SK-N-MC (cell line): ENCODE data around the gene MAPK8IP3.

Experiments
- DNase-seq: peaks from one replicate; pipeline ENCODE4 v3.0.0-alpha.2; 2011; ENCODE audit warnings: low read depth, low spot score
- H3K27ac ChIP-seq: fragments of 200-600 bp; sonication (generic); 2 replicates; pipeline ENCODE4 v1.5.1; 2016; ENCODE audit warnings: mixed run types
- H3K36me3 ChIP-seq: fragments of 200-600 bp; sonication (generic); 2 replicates; pipeline ENCODE4 v1.6.1; 2017; ENCODE audit warnings: antibody characterized with exemption, low read length, mixed read lengths; ENCODE audit not compliant: insufficient read depth
- H3K4me3 ChIP-seq: fragments of 200-600 bp; sonication (generic); 2 replicates; pipeline ENCODE4 v1.5.1; 2016
- H3K9ac ChIP-seq: fragments of 200-600 bp; sonication (generic); 2 replicates; pipeline ENCODE4 v1.8.0; 2017; ENCODE audit warnings: mixed run types, mixed read lengths; ENCODE audit not compliant: insufficient read length
- H3K9me3 ChIP-seq: fragments of 200-600 bp; sonication (generic); 2 replicates; pipeline ENCODE4 v1.6.1; 2017; ENCODE audit warnings: low read depth, mild to moderate bottlenecking, antibody characterized with exemption, low read length, moderate library complexity, mixed read lengths
- EZH2 ChIP-seq: fragments of 200-600 bp; sonication (generic); IDR thresholded peaks from one replicate; pipeline ENCODE4 v1.6.1; 2017; ENCODE audit warnings: antibody characterized with exemption
- FOXP2 ChIP-seq: optimal IDR thresholded peaks from 2 replicates; pipeline ENCODE3; 2011; ENCODE audit warnings: mild to moderate bottlenecking, moderate library complexity; ENCODE audit not compliant: insufficient read depth; ENCODE audit errors: extremely low read length, control extremely low read depth
- POLR2AphosphoS5 ChIP-seq: IDR thresholded peaks from 2 replicates; pipeline ENCODE4 v1.6.1; 2012; ENCODE audit warnings: mild to moderate bottlenecking, low read depth, low read length, borderline replicate concordance

The MAPK8IP3 gene

GRCh38 chr16:1745900-1746692 lies 40.1 kb downstream of the MAPK8IP3 start:
- no peak overlapping the region for H3K9ac ChIP-seq
- no peak overlapping the region for H3K4me3 ChIP-seq
- no peaks in the 10 kb centered on the region for H3K9me3 ChIP-seq
- DNase-seq, result no peak
- H3K27ac ChIP-seq, result no peak overlapping the region
- TF ChIP-seq FOXP2, result no peak
- no peak for TF ChIP-seq POLR2AphosphoS5
- TF ChIP-seq EZH2, result no peak
- no peaks in the 10 kb centered on the region; the same call in 1 of the 2 replicates for H3K36me3 ChIP-seq

GRCh38 chr16:1746693-1747195 lies 40.7 kb downstream of the MAPK8IP3 start:
- Histone ChIP-seq H3K36me3 (no peaks in the 10 kb centered on the region; the same call in 1 of the 2 replicates), H3K9me3 (no peaks in the 10 kb centered on the region), H3K9ac (no peak overlapping the region), H3K4me3 (no peak overlapping the region), H3K27ac (no peak overlapping the region)
- DNase-seq, result no peak
- no peak for TF ChIP-seq EZH2
- no peak for TF ChIP-seq FOXP2
- TF ChIP-seq POLR2AphosphoS5, result no peak

GRCh38 chr16:1747934-1748333 lies 41.9 kb downstream of the MAPK8IP3 start:
- Histone ChIP-seq H3K9me3 (no peaks in the 10 kb centered on the region), H3K9ac (no peak overlapping the region), H3K4me3 (no peak overlapping the region), H3K36me3 (no peaks in the 10 kb centered on the region; the same call in 1 of the 2 replicates), H3K27ac (no peak overlapping the region)
- TF ChIP-seq EZH2 (no peak), POLR2AphosphoS5 (no peak), FOXP2 (no peak)
- no peak for DNase-seq

GRCh38 chr16:1749152-1750117 lies 43.4 kb downstream of the MAPK8IP3 start:
- no peak overlapping the region for H3K27ac ChIP-seq
- TF ChIP-seq FOXP2 (no peak), POLR2AphosphoS5 (no peak), EZH2 (no peak)
- no peaks in the 10 kb centered on the region; the same call in 1 of the 2 replicates for H3K36me3 ChIP-seq
- no peak overlapping the region for H3K4me3 ChIP-seq
- no peak overlapping the region for H3K9ac ChIP-seq
- no peaks in the 10 kb centered on the region for H3K9me3 ChIP-seq
- no peak for DNase-seq

GRCh38 chr16:1751946-1752345 lies 46.0 kb downstream of the MAPK8IP3 start:
- DNase-seq, result no peak
- no peaks in the 10 kb centered on the region; the same call in 1 of the 2 replicates for H3K36me3 ChIP-seq

DNA sequence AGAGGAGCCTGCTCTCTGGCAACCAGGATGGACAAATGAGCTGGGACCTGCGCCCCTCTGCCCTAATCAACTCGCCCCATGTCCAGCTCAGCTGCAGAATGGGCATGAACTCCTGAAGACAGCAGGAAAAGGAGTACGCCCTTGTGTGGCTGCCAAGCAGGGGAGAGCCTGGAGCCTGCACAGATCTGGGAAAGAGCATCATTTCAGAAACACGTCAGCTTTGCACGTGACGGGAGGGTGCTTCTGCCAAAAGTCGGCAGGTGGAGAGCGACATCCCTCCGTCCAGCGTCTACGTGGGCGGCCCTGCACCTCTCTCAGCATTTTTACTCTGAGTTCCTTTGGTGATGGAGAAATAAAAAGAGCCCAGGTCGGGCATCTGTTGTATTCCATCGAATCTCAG lies 46.9 kb downstream of the MAPK8IP3 start:
- no peak for DNase-seq
- Histone ChIP-seq H3K9ac (no peak overlapping the region), H3K9me3 (no peaks in the 10 kb centered on the region), H3K36me3 (no peaks in the 10 kb centered on the region; the same call in 1 of the 2 replicates), H3K27ac (no peak overlapping the region), H3K4me3 (no peak overlapping the region)
- TF ChIP-seq FOXP2, result no peak

More at GRCh38 chr16:1751946-1752345, 46.0 kb downstream of the MAPK8IP3 start:
- Histone ChIP-seq H3K27ac (no peak overlapping the region), H3K9me3 (no peaks in the 10 kb centered on the region), H3K9ac (no peak overlapping the region), H3K4me3 (no peak overlapping the region)
- TF ChIP-seq FOXP2 (no peak), EZH2 (no peak), POLR2AphosphoS5 (no peak)

- TF ChIP-seq POLR2AphosphoS5, result no peak
- TF ChIP-seq EZH2, result no peak
- TF ChIP-seq FOXP2, result no peak
- H3K36me3 ChIP-seq, result no peaks in the 10 kb centered on the region; the same call in 1 of the 2 replicates
- H3K9me3 ChIP-seq, result no peaks in the 10 kb centered on the region
- no peak for DNase-seq
- H3K9ac ChIP-seq, result no peak overlapping the region
- H3K4me3 ChIP-seq, result no peak overlapping the region
- H3K27ac ChIP-seq, result no peak overlapping the region
Measured at GRCh38 chr16:1754204-1754603, 48.2 kb downstream of the MAPK8IP3 start.
